T-helper 2 cell treated with Interferon-gamma antibody and Interleukin-4, amounts not matched to agents 100 ng/mL and 5 ng/mL, for 36 hours (primary cell): ENCODE measurements around the gene GARIN5B. TPM values are rescaled to one million over a fixed set of nuclear protein-coding genes. Genes with fewer than 3 reads are reported as not detected.
"Not testable (repeated sequence)": the region's sequence is repeated elsewhere in the genome, so short reads cannot be mapped to it uniquely, and the experiment has no call there.

Experiments
- intact Hi-C: fragments of 100-400 bp; cut with micrococcal nuclease; formaldehyde crosslinking; loops from one replicate; pipeline ENCODE4 v1.15.1; 2023
- total RNA-seq: library from RNA; stranded (reverse); gene quantifications from 2 replicates; pipeline ENCODE4 v1.2.3, GENCODE V29; 2022

GARIN5B gene
- total RNA-seq = not detected in 2 replicates

DNA sequence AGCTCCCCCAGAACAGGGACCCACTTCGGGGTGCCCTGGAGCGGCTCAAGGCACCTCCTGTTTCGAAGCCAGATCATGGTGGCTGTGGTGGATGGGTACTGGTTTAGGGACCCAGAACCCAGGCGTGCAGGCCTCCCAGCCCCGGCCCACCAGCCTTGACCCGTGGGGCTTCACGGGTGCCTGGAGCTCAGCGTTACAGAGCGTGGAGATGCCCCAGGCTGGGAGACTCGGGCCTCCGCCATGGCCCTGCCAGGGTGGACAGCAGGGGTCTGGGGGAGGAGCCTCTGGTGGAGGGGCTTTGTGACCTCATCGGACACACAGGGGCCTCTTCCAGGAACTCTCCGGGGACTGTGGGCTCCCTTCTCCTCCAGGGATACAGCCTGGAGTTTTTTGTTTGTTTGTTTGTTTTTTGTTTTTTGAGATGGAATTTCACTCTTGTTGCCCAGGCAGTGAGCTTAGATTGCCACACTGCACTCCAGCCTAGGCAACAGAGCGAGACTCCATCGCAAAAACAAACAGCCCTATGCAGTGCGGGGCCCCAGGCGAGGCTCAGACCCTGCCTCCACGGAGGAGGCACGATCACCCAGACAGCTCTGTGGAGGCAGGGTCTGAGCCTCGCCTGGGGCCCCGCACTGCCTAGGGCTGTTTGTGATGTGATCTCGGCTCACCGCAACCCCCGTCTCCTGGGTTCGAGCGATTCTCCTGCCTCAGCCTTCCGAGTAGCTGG is at the start of gene GARIN5B:
TSS of gene GARIN5B (minus strand) at position 271 of the 727 bp plus-strand sequence. CDS start at position 77, 194 bp downstream.
- intact Hi-C loops = no loop called here

DNA sequence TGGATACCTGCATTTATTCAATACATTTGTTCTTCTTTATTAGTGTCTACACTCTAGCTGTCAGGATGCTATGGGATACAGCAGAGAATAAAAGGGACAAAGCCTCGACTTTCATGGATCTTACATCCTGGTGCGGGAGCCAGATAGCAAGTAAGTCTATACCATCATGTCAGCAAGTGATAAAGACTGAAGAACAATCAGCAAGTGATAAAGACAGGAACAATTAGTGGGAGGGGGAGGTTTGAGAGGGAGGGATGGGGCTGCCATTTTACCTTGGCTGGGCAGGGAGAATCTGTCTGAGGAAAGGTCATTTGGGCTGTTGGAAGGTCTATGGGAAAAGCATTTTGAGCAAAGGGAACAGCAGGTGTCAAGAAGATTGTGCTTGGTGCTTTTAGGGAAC is 47.1 kb upstream of the GARIN5B start:
- intact Hi-C loops = loop anchor here (10.0 kb wide), 1 partner anchor 245 kb away; the partner anchor contains the start of gene DNAAF3

DNA sequence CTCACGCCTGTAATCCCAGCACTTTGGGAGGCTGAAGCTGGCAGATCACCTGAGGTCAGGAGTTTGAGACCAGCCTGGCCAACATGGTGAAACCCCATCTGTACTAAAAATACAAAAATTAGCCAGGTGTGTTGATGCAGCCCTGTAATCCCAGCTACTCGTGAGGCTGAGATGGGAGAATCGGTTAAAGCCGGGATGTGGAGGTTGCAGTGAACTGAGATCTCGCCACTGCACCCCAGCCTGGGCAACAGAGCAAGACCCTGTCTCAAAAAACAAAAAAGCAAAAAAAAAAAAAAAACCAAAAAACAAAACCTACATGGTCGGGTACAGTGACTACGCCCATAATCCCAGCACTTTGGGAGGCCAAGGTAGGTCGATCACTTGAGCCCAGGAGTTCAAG is 46.1 kb upstream of the GARIN5B start:
- intact Hi-C loops = loop anchor here (5.0 kb wide), 2 partner anchors 107 to 292 kb away; partner anchors contain the start of gene PPP1R12C

DNA sequence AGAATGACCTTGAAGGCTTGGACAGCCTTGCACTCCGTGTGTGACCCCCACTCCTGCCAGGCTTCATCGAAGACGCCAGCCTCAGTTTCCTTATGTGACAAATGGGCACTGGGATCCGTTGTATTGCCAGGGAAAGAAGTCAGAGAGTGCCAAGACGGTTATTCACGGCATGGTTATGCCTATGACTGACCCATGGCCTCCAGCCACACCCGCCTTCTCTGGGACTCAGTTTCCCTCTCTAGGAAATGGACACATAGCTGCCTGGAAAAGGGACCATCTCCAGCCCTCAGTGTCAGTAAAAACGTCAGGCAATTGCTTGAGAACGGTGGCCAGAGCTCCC is 45.4 kb upstream of the GARIN5B start:
- intact Hi-C loops = loop anchor here (1.0 to 5.0 kb wide), 7 partner anchors 68 to 291 kb away; partner anchors contain the start of genes HSPBP1, KMT5C, PPP1R12C and PPP6R1

DNA sequence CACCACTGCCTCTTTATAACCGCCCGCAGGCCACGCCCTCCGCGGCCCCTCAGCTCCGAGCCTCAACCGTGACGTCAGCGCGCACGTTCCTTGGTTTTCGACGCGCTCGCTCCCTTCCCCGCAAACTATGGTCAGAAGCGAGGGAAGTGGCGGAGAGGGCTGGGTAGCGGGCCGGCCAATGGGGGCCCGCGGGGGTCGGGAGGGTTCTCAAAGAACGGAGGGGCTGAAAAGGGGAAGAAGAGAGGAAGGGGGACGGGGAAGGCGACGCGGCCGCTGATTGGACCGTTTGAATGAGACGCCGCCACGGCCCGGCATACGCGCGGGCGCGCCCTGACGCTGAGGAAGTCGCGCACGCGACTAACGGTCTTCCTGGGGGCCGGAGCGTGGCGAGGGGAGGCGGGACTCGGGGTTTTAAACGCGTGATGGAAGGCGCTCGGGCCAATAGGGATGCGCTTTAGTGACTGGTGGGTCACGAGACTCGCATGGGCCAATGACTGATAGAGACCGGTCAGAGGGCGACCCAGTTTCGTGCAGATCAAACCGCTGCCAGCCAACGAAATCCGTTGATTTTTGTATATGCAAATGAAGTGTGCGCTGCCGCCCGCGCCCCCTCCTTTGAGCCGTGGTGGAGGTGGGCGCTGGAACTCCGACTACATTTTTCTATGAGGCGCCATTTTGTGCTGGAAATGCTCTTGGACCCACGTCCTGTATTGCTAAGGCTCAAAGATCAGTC is 44.9 kb upstream of the GARIN5B start:
- intact Hi-C loops = loop anchor here (1.0 to 5.0 kb wide), 8 partner anchors 23 to 291 kb away; partner anchors contain the start of genes HSPBP1, KMT5C, PPP1R12C and PPP6R1

GRCh38 chr19:55407550-55407799 is 44.4 kb upstream of the GARIN5B start, which contains the start of gene UBE2S:
Gene UBE2S (minus strand): TSS chr19:55407788. CDS start chr19:55407589, 199 bp downstream.
- intact Hi-C loops = loop anchor here (1.0 to 5.0 kb wide), 3 partner anchors 22 to 290 kb away; partner anchors contain the start of genes PPP1R12C and RPL28

- intact Hi-C loops = loop anchor here (1.0 to 5.0 kb wide), 3 partner anchors 22 to 290 kb away; partner anchors contain the start of genes PPP1R12C and RPL28
Observed at GRCh38 chr19:55406826-55407549, 43.9 kb upstream of the GARIN5B start.

DNA sequence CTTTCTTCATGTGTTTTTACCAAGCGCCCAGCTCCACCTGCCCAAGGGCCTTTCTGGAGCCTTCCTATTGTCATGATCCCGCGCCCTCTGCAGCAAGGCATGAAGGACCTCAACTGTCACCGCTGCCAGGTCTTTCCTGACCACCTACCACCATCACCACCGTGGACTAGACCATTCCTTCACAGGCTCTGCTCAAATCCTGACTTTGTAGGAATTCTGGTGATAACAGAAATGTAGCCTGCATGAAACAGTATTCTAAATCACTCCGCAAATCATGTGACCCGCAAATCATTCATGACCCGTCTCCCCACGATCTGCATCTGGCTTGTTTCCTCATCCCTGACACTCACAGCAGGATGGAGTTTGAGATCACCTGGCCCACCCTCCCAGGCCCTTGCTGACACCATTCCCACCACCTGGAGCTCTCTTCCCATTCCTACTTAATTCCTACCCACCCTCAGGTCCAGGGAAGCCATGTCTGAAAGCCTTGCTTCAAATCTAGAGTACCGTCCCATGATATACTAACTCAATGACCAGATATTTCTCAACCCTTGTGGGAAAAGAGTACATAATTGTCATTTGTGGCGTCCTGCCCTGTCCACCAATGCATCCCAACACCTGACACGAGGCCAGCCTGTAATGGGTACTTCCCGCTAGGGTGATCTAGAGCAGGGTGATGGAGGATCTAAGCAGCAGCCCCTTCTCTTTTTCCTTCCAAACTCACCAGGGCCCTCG is 43.2 kb upstream of the GARIN5B start:
- intact Hi-C loops = loop anchor here (5.0 kb wide), 2 partner anchors 104 to 289 kb away; partner anchors contain the start of gene PPP1R12C

- intact Hi-C loops = loop anchor here (5.0 kb wide), 2 partner anchors 103 to 288 kb away; partner anchors contain the start of gene PPP1R12C
Observed at GRCh38 chr19:55405638-55406037, 42.6 kb upstream of the GARIN5B start.

DNA sequence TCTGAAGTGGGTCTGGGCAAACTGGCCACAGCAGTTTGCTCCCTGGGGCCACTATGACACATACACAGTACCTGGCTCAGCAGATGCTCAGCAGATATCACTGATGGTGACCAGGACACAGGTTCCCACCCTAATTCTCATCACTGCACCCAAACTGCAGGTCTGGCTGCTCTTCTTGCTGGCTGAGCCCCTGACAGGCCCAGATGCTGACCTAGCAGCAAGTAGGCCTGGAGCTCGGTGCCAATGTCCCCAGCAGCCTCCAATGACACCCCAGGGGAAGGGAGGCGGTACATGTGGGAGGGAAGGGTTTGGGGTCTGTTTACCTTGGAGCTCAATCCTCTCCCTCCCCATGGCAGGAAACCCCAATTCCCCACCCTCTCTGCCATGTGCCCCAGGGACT is 39.4 kb upstream of the GARIN5B start:
- intact Hi-C loops = no loop called here

GRCh38 chr19:55401390-55401789 is 38.3 kb upstream of the GARIN5B start:
- intact Hi-C loops = not testable (repeated sequence)

DNA sequence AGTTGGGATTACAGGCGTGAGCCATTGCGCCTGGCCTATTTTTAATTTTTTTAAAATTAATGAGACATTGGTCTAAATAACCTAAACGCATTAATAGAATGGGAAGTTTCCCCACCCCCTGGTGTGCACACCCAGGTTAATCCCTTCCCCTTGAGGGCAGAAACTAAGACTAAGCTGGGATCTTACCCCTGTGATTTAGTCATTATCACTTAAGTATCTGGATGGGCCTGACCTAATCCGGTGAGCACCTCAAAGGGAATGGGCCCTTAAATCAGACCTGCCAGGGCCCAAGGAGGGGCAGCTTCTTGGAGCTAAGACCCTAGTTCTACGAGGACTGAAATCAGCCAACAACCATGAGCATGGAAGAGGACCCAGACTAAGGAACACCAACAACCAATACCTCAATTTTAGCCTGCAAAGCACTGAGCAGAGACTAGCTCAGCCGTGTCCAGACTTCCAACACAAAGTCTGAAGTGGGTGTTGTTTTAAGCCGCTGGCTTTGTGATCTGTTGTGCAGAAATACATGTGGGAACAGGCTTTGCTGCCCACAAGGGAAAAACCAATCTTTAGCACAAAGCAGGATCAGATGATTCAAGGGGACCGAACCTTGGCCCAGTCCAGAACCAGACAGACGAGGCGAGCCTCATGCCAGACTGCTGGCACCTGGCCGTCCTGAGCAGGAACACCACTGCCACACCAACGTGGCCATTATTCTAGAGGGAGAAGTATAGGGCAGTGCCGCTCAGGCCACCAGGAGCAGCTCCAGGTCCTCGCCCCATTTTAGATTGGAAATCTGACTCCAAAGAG is 37.4 kb upstream of the GARIN5B start:
- intact Hi-C loops = no loop called here

- intact Hi-C loops = no loop called here
Observed at GRCh38 chr19:55398200-55398925, 35.3 kb upstream of the GARIN5B start.

- intact Hi-C loops = no loop called here
Observed at GRCh38 chr19:55392820-55393761, 30.0 kb upstream of the GARIN5B start.

DNA sequence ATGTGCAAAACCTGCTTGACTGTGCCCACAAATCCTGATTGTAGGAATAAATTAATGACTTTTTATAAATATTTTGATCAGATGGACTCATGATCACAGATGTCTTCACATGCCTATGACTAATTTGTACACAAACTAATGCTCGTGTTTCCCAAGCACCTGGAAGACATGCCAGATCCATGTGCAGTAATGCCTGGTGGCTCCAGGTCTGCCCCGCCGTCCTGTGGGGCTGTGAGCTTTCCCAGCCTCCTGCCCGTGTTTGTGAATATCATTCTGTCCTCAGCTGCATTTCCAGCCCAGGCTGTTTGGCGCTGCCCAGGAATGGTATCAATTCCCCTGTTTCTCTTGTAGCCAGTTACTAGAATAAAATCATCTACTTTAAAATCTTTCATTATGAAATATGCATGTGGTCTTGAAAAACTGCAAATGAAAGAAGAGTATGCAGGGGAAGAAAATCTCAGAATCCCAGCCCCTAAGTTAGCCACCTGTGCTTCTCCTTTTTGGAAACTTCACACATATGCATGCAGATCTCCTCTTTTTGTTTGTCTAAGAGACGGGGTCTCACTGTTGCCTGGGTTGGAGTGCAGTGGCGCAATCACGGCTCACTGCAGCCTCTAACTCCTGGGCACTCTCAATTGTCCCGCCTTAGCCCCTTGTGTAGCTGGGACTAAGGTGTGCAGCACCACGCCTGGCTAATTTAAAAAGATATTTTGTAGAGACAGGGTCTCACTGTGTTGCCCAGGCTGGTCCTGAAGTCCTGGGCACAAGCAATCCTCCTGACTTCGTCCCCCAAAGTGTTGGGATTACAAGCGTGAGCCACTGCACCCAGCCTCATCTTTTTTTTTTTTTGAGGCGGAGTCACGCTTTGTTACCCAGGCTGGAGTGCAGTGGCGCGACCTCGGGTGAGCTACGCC is 28.9 kb upstream of the GARIN5B start:
- intact Hi-C loops = no loop called here

DNA sequence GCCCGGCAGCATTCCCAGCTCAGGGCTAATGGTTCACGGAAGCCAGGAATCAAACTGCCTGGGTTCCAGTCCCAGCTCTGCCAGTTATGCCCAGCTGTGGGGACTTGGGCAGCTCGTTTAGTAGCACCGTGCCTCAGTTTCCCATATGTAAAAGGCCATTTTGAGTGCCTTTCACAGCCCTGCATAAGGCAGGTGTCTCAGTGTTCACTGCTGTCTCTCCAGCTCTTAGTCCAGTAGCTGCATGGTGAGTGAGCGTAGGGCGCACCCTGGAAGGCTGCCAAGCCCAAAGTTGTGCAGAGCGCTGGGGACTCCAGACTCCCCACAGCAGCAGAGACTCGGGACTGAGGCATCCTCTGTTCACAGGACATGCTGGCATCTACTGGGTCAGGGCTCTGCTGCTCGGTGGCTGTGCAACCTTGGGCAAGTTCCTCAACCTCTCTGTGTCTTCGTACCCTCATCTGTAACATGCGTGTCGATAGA is 28.2 kb upstream of the GARIN5B start:
- intact Hi-C loops = no loop called here

- intact Hi-C loops = no loop called here
Observed at GRCh38 chr19:55390461-55390880, 27.4 kb upstream of the GARIN5B start.
